ENCODE data around the gene ST3GAL6.

The ST3GAL6 gene

GRCh38 chr3:98740324-98740723 lies 22.8 kb upstream of the ST3GAL6 start:
- no peak for DNase-seq (ENCODE audit: low read depth)

DNA sequence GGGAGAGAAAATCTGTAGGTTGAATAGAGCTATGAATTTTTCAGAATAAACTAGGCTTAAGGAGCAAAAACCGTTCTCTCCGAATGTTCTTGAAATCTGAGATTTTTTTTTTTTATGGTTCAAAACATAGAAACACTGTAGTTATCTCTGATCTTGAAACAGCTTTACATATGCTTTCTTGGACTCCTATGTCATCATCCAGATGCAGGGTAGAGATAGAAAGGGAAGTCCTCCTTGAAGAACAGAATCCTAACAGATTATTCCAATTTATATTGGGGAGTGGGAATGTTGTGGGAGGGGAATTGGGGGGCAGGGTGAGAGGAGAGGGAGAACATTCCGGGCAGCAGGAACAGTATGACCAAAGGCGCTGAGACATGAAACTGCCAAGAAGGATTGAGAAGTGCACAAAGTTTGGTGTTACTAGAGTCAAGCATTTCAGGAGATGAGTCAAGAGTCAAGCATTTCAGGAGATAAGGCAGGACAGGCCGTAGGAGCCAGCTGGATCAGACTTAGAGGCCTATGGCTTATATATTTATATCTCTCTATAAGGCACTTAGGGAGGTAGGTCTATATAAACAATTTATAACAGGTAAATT lies 21.9 kb upstream of the ST3GAL6 start:
- no peak for DNase-seq (ENCODE audit: low read depth)

DNA sequence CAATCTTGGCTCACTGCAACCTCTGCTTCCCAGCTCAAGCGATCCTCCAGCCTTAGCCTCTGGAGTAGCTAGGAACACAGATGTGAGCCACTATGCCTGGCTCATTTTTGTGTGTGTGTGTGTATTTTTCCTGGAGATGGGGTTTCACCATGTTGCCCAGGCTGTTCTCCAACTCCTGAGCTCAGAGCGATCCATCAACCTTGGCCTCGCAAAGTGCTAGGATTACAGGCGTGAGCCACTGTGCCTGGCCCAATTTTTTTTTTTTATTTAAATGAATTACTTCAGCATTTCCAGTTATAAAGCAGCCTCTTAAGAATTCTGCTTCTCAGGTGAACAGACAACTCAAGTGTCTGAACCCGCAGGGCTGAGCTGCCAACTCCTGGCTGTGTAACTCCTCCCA lies 20.1 kb upstream of the ST3GAL6 start:
- no peak for DNase-seq (ENCODE audit: low read depth)

GRCh38 chr3:98744283-98744682 lies 18.9 kb upstream of the ST3GAL6 start:
- DNase-seq (ENCODE audit: low read depth), result no peak

GRCh38 chr3:98745718-98746117 lies 17.4 kb upstream of the ST3GAL6 start:
- DNase-seq (ENCODE audit: low read depth), result no peak

DNA sequence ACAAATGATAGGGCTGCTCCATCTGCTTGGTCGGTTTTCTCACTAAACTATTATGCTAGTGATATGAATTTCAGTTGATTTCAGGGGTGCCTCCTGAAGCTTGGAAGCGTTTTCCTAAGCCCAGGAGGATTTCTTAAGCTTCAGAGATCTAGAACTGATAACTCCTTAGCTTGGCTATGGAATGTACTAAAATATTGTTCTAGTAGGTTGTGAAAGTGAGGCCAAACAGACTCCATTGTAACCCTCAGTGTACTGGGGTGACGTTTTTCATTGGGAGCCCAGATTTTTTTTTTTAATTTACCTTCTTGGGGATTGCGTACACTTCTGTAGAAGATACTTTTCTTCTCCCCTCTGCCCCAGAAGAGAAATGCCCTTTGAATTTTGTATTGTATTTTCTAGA lies 17.0 kb upstream of the ST3GAL6 start:
- no peak for DNase-seq (ENCODE audit: low read depth)

- no peak for DNase-seq (ENCODE audit: low read depth)
Measured at GRCh38 chr3:98746882-98747281, 16.3 kb upstream of the ST3GAL6 start.

- DNase-seq (ENCODE audit: low read depth), result no peak
Measured at GRCh38 chr3:98750276-98750919, 12.7 kb upstream of the ST3GAL6 start.

DNA sequence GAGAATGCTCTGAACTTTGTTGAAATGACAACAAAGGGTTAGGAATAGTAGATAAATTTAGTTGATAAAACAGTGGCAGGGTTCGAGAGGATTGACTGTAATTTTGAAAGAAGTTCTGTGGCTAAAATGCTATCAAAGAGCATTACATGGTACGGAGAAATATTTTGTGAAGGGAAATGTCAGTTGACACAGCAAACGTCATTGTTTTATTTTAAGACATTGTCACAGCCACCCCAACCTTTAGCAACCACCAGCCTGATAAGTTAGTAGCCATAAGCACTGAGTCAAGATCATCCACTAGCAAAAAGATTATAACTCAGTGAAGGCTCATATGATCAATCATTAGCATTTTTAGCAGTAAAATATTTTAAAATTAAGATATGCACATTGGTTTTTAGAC lies 8.7 kb upstream of the ST3GAL6 start:
- DNase-seq (ENCODE audit: low read depth), result no peak

GRCh38 chr3:98755601-98756000 lies 7.5 kb upstream of the ST3GAL6 start:
- DNase-seq (ENCODE audit: low read depth), result no peak

- no peak for DNase-seq (ENCODE audit: low read depth)
Measured at GRCh38 chr3:98759629-98760028, 3.5 kb upstream of the ST3GAL6 start.

DNA sequence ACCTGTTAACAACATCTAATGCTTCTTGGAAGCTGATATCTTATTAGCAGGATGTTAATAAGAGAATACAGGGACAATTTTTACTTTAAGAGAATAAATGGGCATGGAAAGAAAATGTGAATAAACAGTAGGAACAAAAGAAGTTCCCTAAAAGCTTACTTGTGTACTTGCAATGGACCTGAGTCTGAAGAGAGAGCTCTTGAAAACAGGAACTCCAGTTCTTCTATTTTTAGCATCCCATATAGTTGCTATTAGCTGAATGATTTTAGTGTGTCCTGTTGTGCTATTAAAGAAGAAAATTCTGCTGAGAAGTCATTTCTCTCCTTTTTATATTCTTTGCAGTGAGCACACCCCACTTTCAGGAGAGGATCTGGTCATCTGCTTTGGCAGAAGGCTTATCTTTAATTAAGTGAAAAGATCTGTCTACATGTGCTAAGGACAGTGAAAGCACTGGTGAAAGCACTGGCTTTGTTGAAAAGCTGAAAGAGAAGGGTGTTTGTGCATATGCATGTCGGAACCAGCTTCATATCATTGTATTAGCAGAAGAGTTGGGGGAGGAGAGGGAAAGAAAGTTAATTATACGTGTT lies 1.4 kb upstream of the ST3GAL6 start:
- DNase-seq (ENCODE audit: low read depth), result no peak

DNA sequence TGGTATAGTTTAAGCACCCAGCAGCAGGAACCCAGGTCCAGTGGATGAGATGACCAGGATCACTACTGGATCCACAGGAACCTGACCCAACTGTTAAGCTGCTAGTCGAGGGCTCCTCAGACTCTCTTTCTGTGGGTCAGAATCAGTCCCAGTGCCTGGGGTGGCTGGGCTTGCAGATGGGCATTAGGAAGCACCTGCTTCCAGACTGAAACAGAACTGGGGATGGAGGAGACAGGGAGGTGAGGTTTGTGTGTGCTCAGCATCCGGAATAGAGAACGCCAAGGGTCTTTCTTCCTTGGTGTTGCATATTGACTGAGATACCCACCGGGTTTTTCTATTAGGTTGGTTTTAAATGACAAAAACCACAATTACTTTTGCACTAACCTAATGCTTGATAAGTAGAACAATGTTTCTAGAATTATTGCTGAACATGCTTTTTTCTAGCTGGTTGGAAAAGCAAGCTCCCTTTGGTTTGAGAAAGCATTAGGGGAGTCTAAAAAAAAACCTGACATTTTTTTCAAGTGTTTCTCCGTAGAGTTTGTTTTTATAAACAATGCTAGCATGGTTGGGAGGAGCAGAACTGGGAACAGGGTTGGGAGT lies 779 bp downstream of the ST3GAL6 start:
- DNase-seq (ENCODE audit: low read depth), result no peak

DNA sequence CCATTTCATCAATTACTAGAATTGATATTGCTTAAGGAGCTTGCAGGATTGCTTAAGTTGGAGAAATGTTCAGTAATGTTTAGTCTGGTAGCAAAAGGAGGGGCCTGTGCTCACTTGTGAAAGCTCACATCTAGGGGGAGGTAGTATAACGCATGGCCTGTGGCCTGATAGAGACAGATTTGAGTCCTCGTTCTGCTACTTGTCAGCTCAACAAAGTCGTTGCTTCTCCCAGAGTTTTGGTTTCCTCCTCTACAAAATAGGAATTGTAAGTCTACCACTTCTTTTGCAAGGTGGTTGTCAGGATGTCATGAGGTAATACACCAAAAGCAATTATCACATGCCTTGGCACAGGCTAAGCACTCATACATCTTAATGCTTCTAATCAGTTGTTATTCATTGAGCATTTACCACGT lies 1.3 kb downstream of the ST3GAL6 start:
- no peak for DNase-seq (ENCODE audit: low read depth)

GRCh38 chr3:98765721-98766120 lies 2.6 kb downstream of the ST3GAL6 start:
- no peak for DNase-seq (ENCODE audit: low read depth)

GRCh38 chr3:98766924-98767323 lies 3.8 kb downstream of the ST3GAL6 start:
- no peak for DNase-seq (ENCODE audit: low read depth)

DNA sequence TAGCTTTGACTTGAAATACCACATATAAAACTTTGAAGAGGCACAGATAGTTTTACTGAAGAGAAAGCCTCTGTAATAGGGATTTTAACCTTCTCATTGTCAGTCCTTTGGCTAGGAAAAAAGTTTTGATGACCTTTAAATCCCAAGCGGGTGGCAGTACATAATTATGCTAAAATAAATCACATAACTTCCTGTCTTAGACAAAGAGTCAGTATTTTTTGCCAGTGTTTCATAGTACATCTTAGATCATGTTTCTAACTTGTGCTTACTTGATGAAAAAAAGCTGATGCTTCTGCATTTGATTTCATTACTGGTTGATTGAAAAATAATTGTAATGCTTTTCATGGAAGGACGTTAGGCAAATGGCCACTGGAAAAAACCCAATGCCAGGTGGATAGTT lies 5.8 kb downstream of the ST3GAL6 start:
- DNase-seq (ENCODE audit: low read depth), result no peak

GRCh38 chr3:98769448-98769847 lies 6.3 kb downstream of the ST3GAL6 start:
- DNase-seq (ENCODE audit: low read depth), result no peak

DNA sequence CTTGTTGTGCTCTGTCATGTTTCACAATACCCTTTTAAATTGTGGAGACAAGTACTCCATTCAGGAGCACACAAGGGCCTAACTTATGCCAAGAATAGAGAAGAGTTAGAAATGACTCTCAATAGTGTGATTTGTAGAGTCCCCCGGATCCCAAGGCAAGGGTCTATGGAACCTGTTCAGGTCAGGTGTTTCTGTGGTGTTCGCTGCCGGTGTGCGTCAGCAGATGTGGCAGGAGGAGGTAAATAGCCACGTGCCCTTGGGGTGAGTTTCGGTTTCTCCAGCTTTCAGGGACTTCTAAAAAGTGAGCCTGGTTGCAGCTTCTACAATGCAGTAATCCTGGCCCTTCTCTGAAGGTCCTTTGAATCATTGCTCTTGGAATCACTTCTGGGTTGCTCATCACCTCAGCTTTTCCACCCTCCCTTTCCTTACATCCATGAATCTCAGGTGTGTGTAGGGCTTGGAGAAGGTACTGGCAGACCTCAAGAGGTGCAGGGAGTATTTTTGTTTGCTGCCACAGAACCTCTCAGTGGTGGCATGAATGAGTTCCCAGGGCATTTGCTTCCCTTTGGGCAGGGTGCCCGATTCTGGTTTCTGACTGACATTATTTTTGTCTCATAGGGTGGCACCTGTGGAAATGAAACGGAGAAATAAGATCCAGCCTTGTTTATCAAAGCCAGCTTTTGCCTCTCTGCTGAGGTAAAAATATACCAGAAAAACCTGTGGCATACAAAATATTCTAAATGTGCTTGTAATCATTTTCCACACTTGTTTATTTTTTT lies 7.3 kb downstream of the ST3GAL6 start:
- no peak for DNase-seq (ENCODE audit: low read depth)

DNA sequence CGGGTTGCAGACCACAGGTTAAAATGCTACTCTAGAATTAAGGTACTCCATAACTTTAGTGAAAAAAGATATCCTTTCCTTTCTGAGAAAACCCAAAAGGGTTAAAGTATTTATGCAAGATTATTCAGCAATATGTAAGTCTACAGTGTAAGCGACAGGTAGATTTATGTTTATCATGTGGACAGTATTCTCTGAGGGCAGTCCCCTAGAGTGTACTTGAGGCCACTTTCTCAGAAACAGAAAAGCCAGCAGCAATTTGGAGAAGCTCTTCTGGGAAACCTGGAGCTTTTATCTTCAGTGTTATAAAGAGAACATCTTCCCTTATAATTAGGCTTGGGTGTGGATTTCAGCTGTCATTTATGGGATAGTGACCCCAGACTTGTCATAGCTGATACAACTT lies 8.9 kb downstream of the ST3GAL6 start:
- DNase-seq (ENCODE audit: low read depth), result no peak

DNA sequence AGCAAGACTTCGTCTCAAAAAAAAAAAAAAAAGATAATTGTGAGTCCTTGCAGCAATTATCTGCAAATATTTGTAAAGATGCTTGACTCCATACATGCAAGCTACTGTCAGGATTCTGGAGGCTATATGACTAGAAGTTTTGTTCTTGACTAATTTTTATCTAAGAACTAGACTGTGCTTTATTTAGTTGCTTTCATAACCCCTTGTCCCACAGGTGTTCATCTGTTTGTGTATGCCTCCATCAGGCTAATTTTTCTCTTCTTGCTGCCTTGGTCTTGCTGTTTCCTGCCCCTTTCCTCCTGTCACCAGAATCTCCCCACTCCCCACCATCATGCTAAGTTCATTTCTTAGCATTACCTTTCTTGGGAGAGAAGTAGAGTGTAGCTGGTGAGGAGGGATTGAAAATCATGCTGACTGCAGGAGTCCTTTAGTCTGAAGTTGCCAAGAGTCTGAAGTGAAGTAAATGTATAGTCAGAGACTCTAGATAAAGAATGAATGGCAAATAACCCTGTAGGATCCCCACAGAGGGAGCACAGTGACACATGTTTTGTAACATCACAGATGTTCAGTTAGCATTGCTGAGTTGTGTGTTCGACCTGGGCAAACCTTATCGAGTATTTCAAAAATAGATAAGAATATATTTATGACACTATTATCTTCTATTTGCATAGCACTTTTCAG lies 12.5 kb downstream of the ST3GAL6 start:
- no peak for DNase-seq (ENCODE audit: low read depth)

DNA sequence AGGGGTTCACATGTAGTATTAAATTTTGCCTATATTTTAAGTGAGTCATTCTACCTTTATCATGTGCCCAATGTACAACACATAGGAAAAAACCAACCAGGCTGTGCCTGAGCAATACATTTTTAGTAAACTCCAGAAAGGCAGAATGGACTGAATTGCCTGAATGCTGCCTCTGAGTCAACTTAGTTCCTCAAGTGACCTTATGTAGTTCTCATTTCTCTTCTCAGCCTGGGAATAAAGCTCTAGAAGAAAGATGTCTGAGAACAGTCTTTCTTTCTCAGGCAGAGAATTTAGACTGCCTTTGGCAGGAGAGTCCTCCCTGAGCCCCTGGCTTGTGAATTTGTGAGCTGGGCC lies 13.0 kb downstream of the ST3GAL6 start:
- no peak for DNase-seq (ENCODE audit: low read depth)

Data from stimulated activated CD8-positive, alpha-beta memory T cell treated with anti-CD3 and anti-CD28 coated beads, Interleukin-15, amount 100 ng/mL, for 1 hour (primary cell).